Endothelial cell of umbilical vein (primary cell): ENCODE data around the gene PAXX.

Experiments
- EZH2 ChIP-seq: IDR thresholded peaks from 2 replicates; pipeline ENCODE4 v1.6.1; 2012; ENCODE audit warnings: borderline replicate concordance, low read depth, mild to moderate bottlenecking, moderate library complexity, low read length, inconsistent platforms; ENCODE audit not compliant: severe bottlenecking
- FOS ChIP-seq: IDR thresholded peaks from 2 replicates; pipeline ENCODE4 v1.6.1; 2011; ENCODE audit warnings: mild to moderate bottlenecking, low read length, moderate library complexity, borderline replicate concordance; ENCODE audit not compliant: insufficient read depth
- GATA2 ChIP-seq: IDR thresholded peaks from 2 replicates; pipeline ENCODE4 v1.7.0; 2011; ENCODE audit warnings: low read depth, mild to moderate bottlenecking, moderate library complexity, mixed read lengths, low read length; ENCODE audit not compliant: insufficient read length, insufficient read depth
- JUN ChIP-seq: IDR thresholded peaks from 2 replicates; pipeline ENCODE4 v1.6.1; 2011; ENCODE audit warnings: borderline replicate concordance, low read depth; ENCODE audit not compliant: insufficient read length, insufficient read depth
- MYC ChIP-seq: IDR thresholded peaks from one replicate; pipeline ENCODE4 v1.6.1; 2011; ENCODE audit warnings: mild to moderate bottlenecking, low read depth, low read length
- POLR2A ChIP-seq: IDR thresholded peaks from 2 replicates; pipeline ENCODE4 v1.6.1; 2012; ENCODE audit warnings: low read depth, mild to moderate bottlenecking, control low read depth, low read length
- POLR2AphosphoS5 ChIP-seq: IDR thresholded peaks from 2 replicates; pipeline ENCODE4 v1.6.1; 2012; ENCODE audit warnings: low read depth, mild to moderate bottlenecking, control low read depth, low read length, moderate library complexity; ENCODE audit not compliant: insufficient read depth
- TF ChIP-seq, protein P1 (sequence below), 2 donors: IDR thresholded peaks; 1 replicate in 1 of 2; 2 replicates in 1 of 2; pipeline ENCODE4 v1.5.1; 2011; ENCODE audit warnings: low read length in 2 of 2, mild to moderate bottlenecking in 2 of 2, moderate library complexity in 2 of 2, control low read depth in 1 of 2, inconsistent platforms in 1 of 2, low read depth in 1 of 2; ENCODE audit not compliant: insufficient read depth in 1 of 2; ENCODE audit errors: extremely low read depth in 1 of 2
- TF ChIP-seq, protein P2 (sequence below): IDR thresholded peaks from 2 replicates; pipeline ENCODE4 v1.6.1; 2011; ENCODE audit not compliant: insufficient read depth, insufficient read length

DNA sequence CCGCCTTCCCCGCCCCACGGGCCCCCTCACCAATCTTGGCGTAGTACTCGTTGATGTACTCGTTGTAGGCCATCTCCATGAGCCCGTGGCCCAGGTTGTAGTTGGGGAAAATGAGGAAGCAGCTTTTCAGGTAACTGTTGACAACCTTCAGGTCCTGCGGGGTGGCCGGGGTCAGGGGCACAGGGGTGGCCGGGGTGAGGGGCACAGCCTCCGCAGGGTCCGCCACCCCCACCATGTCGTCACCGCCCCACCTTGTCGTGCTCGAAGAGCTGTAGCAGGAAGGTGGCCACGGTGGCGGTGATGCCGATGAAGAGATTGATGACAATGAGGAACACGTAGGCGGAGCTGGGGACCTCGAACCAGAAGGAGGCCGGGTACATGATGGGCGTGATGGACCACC, 18.9 kb downstream of the PAXX start:
- TF ChIP-seq POLR2AphosphoS5 (no peak), POLR2A (no peak), MYC (no peak), EZH2 (no peak), FOS (no peak), JUN (no peak), GATA2 (no peak)
- TF ChIP-seq, protein P1, sequence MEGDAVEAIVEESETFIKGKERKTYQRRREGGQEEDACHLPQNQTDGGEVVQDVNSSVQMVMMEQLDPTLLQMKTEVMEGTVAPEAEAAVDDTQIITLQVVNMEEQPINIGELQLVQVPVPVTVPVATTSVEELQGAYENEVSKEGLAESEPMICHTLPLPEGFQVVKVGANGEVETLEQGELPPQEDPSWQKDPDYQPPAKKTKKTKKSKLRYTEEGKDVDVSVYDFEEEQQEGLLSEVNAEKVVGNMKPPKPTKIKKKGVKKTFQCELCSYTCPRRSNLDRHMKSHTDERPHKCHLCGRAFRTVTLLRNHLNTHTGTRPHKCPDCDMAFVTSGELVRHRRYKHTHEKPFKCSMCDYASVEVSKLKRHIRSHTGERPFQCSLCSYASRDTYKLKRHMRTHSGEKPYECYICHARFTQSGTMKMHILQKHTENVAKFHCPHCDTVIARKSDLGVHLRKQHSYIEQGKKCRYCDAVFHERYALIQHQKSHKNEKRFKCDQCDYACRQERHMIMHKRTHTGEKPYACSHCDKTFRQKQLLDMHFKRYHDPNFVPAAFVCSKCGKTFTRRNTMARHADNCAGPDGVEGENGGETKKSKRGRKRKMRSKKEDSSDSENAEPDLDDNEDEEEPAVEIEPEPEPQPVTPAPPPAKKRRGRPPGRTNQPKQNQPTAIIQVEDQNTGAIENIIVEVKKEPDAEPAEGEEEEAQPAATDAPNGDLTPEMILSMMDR (IDR thresholded peaks at IDR 0.05; ENCODE audit: extremely low read depth in 1 of 2, insufficient read depth in 1 of 2, low read depth in 1 of 2, low read length in 2 of 2), result no peak
- TF ChIP-seq, protein P2, sequence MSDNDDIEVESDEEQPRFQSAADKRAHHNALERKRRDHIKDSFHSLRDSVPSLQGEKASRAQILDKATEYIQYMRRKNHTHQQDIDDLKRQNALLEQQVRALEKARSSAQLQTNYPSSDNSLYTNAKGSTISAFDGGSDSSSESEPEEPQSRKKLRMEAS, result no peak
